ENCODE measurements around the gene PSKH1. TPM values are rescaled to one million over a fixed set of nuclear protein-coding genes. Genes with fewer than 3 reads are reported as not detected.

PSKH1 gene
- total and polyA plus RNA-seq, 10 of the 15 experiments (the other 5 are each of a cell fraction or from before 2014, with no cell fraction given): 0.63 to 20.4 (median 7.8) TPM

DNA sequence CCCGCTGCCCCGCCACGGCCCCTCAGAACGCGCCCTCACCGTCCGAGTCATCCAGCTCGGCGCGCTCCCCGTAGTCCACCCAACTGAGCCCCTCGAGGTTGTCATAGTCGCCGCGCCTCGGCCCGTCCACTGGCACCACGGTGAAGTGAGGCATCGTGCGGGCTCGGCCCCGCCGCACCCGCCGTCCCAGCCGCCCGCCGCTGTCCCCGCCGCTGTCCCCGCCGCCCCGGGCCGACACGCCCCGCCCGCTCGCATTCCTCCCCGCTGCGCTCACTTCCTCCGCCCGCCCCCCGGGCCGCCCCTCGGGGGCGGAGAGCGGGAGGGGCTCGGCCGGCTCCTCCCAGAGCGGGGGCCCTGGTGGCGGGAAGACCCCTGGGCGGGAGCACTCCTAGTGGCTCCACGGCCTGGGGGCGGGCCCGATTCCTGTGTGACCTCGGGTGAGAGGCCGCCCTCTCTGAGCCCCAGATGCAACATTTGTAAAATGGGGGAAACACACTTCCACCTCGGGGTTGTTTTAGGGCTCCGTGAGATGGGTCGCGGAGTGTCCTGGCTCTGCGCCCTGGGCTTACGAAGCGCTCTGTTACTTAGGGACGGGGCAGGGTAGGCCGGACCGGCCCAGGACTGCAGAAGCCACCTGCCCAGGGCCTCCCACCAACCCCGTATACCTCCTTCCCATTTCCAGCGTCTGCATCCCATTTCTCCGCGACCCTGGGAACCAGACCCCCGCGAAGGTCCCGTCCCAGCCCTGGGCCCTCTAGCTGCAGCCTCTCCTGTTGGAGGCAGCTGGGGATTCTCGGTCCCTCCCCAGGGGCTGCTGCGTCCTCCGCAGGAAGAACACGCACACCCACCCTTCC, 75.6 kb downstream of the PSKH1 start, which contains the start of gene SLC12A4:
SLC12A4 (minus strand) TSS at position 238 of the 854 bp plus-strand sequence; CDS start at position 154, 84 bp downstream.
- Histone ChIP-seq H3K27ac (ENCODE audit: control insufficient read depth, insufficient read depth) (peak within 1 kb of the TSS; percentile 76), H3K36me3 (ENCODE audit: control insufficient read depth in 2 of 2, insufficient read depth in 2 of 2, low read length in 1 of 2) (no peaks in the 10 kb centered on the region), H3K79me2 (ENCODE audit: control insufficient read depth, insufficient read depth, low read length) (peaks cover 20% of the 10 kb centered on the region), H2AFZ (ENCODE audit: control insufficient read depth, low read depth, low read length) (peak within 1 kb of the TSS; percentile 89), H3K9ac (ENCODE audit: control insufficient read depth, insufficient read depth, low read length) (peak within 1 kb of the TSS; percentile 89), H3K27me3 (replicated peaks in 1 of 2; ENCODE audit: control insufficient read depth in 2 of 2, insufficient read depth in 2 of 2, low read length in 1 of 2) (no peaks in the 10 kb centered on the region), H3K4me2 (ENCODE audit: control insufficient read depth, insufficient read depth) (peak within 1 kb of the TSS; percentile 96), H3K4me1 (ENCODE audit: control insufficient read depth, insufficient read depth, low read length) (peaks cover 21% of the 10 kb centered on the region), H4K20me1 (ENCODE audit: control insufficient read depth, insufficient read depth) (no peaks in the 10 kb centered on the region), H3K4me3 (peak within 1 kb of the TSS; percentile 96), H3K9me3 (replicated peaks; ENCODE audit: control insufficient read depth, insufficient read depth, low read length) (no peaks in the 10 kb centered on the region)
- in situ Hi-C loops (cut with MboI): no loop called here
- ATAC-seq (peak; percentile 88), DNase-seq (ENCODE audit: low read depth, low spot score) (no peak), FAIRE-seq (peak; percentile 64)
- intact Hi-C loops (cut with micrococcal nuclease; ENCODE audit: unreplicated experiment): loop anchor here (2.0 kb wide), 2 partner anchors 16 to 72 kb away; no protein-coding TSS in a partner anchor
- SMC1A ChIA-PET (ENCODE audit: uncharacterized antibody, unreplicated experiment): no interaction called here
- CTCF ChIA-PET: interaction anchor here (0.6 to 3.7 kb wide), 4 partner anchors 16 to 72 kb away, joined by 3 to 22 read pairs (median 4); no protein-coding TSS in a partner anchor
- RAD21 ChIA-PET (ENCODE audit: unreplicated experiment): interaction anchor here (1.0 to 2.0 kb wide), 3 partner anchors 16 to 106 kb away, joined by 3 to 10 read pairs (median 3); partner anchors contain the start of gene PSMB10
- POLR2A ChIA-PET: interaction anchor here (0.5 to 2.8 kb wide), 10 partner anchors 14 to 105 kb away, joined by 3 to 16 read pairs (median 4); partner anchors contain the start of gene PSMB10
- BruUV-seq (replicated peaks): no TSS peak
- WGBS (ENCODE audit: insufficient coverage, insufficient replicate concordance, low lambda C conversion rate, missing lambda C conversion rate): under 1% methylated on average over 32 of the region's 78 CpGs
- TF ChIP-seq RAD21 (IDR thresholded peaks at IDR 0.05; ENCODE audit: insufficient read depth, low read depth, low read length) (no peak), RB1 (IDR thresholded peaks at IDR 0.05; ENCODE audit: borderline replicate concordance) (peak; percentile 95; the same call in 1 of the 2 replicates), RCOR1 (conservative IDR thresholded peaks at IDR 0.05; ENCODE audit: low read depth, low read length) (peak; percentile 73; the same call in 1 of the 2 replicates), NFYA (IDR thresholded peaks at IDR 0.05; ENCODE audit: borderline replicate concordance, low read depth, low read length) (no peak), NFXL1 (IDR thresholded peaks at IDR 0.05; ENCODE audit: borderline replicate concordance) (peak; percentile 99), SMC3 (IDR thresholded peaks at IDR 0.05; ENCODE audit: borderline replicate concordance, low read length) (no peak), NR2C2 (IDR thresholded peaks at IDR 0.05; ENCODE audit: borderline replicate concordance, control insufficient read depth, insufficient read length, low read depth) (no peak), ZNF24 (IDR thresholded peaks at IDR 0.05) (no peak), POLR2A (IDR thresholded peaks at IDR 0.05; ENCODE audit: low read depth, low read length) (peak; percentile 76), IKZF1 (conservative IDR thresholded peaks at IDR 0.05) (peak; percentile 76), MLLT1 (IDR thresholded peaks at IDR 0.05) (0 out of 2 replicates have a peak, but pooled peaks have one; percentile 52), SKIL (IDR thresholded peaks at IDR 0.05; ENCODE audit: low read depth, poor library complexity, severe bottlenecking) (no peak), DPF2 (IDR thresholded peaks at IDR 0.05) (peak; percentile 62; the same call in 1 of the 2 replicates), MYC (IDR thresholded peaks at IDR 0.05; ENCODE audit: insufficient read depth, insufficient read length, insufficient replicate concordance, low read length, severe bottlenecking) (peak; percentile 46), EP300 (IDR thresholded peaks at IDR 0.05; ENCODE audit: borderline replicate concordance in 1 of 2, control insufficient read depth in 1 of 2, low read depth in 2 of 2, low read length in 2 of 2) (no peak), SUZ12 (IDR thresholded peaks at IDR 0.05; ENCODE audit: unreplicated experiment) (no peak), NKRF (conservative IDR thresholded peaks at IDR 0.05) (peak; percentile 74; the same call in 1 of the 2 replicates)
